HG03135 (cell line): ENCODE measurements around the gene OST4.
"Not testable (repeated sequence)": the region's sequence is repeated elsewhere in the genome, so short reads cannot be mapped to it uniquely, and the experiment has no call there.

Source experiments
- ATAC-seq: cut with Tn5 transposase; IDR thresholded peaks from one replicate; pipeline ENCODE4 v1.9.1; 2021; ENCODE audit warnings: mild to moderate bottlenecking, moderate library complexity; ENCODE audit not compliant: unreplicated experiment

The OST4 gene

DNA sequence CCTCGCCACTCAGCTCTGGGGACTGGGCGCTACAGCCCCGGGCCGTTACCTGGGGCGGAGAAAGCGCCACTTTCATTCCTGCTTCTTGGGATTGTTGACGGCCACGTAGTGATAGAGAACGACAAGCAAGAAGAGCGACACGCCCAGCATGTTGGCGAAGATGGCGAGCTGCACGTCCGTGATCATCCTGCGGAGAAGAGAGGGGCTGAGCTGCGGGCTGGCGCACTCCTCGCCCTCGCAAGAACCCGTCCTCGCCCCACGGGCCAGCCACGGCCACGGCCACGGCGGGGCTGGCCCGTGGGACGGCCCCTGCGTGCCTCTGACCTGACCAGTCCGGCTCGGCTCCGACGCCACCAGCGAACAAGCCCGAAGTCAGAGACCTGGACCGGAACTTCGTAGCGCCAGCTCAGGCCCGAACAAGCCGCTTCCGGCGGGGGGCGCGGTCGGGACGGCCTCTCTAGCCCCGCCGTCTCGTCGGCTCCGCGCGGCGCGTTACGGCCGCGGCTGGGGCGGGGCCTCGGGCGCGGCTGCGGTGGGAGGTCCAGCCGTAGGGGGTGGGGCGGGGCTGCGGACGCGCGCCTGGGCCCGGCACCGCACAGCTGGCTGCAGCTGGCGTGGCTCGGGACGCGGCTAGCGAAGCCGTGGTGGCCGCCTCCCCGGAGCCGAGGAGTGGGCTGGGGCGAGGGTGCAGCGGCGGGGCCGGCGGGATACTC is at the start of gene OST4:
OST4 (minus strand) TSS at position 378 of the 713 bp plus-strand sequence.
- ATAC-seq, result peak; percentile 83

DNA sequence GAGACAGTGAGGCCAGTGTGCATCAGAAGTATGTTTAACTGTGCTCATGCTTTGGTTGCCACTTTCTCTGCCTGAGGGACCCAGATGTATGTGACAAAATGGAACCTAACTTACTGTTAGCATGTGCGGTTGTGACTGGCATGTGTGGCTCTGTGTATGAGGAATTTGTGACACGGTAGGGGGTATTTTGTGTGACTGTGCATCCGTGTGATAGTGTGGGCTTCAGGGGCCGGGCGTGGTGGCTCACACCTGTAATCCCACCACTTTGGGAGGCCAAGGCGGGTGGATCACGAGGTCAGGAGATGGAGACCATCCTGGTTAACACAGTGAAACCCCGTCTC is 47.8 kb upstream of the OST4 start:
- not testable (repeated sequence) for ATAC-seq

DNA sequence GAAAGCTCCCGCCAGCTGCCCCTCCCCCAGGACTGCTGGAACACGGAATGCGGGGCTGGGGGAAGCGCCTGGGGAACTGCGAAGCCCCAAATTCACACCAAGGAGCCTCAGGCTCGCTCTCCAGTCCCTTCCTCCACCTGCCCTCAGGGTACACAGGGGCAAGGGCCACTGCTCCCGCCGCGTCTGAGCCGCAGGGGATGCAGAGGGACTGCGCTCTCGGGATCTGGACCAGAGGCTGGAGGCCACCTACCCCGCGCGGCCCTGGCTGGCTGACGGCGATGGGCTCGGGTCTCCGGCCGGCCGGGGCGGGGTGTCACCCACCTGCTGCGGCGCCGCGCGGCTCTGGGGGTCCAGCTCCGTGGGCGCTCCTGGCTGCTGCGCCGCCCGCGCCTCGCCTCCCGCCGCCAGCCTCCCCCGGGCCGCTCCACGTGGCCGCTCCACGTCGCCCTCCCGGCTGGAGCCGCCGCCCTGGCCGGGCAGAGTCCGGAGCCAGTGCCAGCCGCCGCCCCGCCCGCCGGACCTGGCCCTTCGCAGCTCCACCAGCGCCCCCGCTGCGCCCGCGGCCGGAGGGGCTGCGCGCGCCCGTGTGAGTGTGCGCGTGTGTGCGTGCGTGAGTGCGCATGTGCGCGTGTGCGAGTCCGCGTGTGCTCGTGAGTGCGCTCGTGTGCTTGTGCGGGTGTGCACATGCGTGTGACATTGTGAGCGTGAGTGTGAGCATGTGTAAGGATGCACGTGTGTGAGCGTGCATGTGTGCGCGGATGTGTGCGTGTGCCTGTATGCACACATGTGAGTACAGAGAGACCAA is 47.3 kb upstream of the OST4 start, which contains the start of gene CGREF1:
CGREF1 (minus strand) TSS at position 604 of the 805 bp plus-strand sequence. CDS start 14,762 bp downstream, outside the sequence.
- no peak for ATAC-seq

DNA sequence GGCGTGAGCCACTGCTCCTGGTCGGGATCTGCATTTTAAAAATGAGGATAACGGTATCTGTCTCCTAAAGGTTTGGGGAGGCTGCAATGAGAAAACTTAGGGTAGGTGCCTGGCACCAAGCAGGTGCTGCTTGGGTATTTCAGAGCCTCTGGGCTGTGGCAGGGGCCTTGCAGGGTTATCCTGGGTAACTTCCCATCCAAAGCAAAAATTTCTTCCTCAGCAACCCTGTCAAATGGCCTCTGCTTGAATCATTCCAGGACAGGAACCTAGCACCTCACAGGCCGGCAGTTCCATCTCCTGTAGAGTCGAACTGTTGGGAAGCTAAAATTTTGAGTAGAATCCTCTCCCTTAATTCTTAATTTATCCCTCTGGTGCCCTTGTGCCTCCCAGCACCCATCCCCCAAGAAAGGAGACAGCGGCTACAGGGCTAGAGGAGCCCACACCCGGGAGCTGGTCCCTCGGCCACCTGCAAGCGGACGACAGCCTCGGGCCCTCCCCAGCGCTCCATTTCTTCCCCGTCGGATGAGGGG is 46.6 kb upstream of the OST4 start:
- no peak for ATAC-seq

DNA sequence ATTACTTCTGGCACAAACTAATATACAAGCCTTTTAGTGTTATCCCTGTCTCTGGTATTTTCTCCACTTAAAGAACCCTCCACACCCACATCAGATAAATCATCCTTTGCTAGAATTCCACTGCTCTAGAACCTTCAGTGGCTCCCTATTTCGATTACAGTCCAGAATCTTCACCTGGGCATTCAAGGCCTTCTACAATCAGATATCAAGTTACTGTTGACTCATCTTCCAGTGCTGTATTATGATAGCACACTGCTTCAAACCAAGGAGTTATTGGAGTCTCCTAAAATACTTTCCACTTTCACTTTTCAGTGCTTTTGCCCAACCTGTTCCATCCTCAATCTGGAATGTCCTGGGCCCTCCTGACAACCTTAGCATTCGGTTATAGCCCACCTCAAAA is 44.1 kb upstream of the OST4 start:
- no peak for ATAC-seq

DNA sequence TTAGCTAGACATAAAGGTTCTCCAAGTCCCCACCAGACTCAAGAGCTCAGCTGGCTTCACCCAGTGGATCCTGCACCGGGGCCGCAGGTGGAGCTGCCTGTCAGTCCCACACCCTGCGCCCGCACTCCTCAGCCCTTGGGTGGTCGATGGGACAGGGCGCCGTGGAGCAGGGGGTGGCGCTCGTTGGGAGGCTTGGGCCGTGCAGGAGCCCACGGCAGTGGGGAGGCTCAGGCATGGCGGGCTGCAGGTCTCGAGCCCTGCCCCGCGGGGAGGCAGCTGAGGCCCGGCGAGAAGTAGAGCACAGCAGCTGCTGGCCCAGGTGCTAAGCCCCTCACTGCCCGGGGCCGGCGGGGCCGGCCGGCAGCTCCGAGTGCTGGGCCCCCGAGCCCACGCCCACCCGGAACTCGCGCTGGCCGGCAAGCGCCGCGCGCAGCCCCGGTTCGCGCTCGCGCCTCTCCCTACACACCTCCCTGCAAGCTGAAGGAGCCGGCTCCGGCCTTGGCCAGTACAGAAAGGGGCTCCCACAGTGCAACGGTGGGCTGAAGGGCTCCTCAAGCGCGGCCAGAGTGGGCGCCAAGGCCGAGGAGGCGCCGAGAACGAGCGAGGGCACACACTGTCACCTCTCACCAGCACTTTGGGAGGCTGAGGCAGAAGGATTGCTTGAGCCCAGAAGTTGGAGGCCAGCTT is 40.1 kb upstream of the OST4 start:
- ATAC-seq, result not testable (repeated sequence)

DNA sequence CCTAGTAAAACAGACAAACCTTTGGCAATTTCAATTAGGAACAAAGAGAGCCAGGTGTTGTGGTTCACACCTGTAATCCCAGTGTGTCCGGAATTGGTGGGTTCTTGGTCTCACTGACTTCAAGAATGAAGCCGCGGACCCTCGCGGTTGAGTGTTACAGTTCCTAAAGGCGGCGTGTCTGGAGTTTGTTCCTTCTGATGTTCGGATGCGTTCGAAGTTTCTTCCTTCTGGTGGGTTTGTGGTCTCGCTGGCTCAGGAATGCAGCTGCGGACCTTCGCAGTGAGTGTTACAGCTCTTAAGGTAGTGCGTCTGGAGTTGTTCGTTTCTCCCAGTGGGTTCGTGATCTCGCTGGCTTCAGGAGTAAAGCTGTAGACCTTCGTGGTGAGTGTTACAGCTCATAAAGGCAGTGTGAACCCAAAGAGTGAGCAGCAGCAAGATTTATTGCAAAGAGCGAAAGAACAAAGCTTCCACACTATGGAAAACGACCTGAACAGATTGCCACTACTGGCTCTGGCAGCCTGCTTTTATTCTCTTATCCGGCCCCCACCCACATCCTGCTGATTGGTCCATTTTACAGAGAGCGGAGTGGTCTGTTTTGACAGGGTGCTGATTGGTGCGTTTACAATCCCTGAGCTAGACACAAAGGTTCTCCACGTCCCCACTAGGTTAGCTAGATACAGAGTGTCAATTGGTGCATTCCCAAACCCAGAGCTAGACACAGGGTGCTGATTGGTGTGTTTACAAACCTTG is 39.3 kb upstream of the OST4 start:
- ATAC-seq, result not testable (repeated sequence)

DNA sequence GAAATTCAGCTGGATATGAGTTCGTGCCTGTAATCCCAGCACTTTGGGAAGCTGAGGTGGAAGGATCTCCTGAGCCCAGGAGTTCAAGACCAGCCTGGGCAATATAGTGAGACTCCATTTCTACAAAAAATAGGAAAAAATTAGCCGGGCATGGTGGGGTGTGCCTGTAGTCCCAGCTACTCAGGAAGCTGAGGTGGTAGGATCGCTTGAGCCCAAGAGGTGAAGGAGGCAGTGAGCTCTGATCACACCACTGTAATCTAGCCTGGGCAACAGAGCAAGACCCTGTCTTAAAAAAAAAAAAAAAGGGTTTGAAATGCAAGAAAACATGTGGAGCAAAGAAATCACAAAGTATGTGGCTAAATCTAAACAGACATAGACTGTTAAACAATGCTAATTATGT is 37.6 kb upstream of the OST4 start:
- no peak for ATAC-seq

DNA sequence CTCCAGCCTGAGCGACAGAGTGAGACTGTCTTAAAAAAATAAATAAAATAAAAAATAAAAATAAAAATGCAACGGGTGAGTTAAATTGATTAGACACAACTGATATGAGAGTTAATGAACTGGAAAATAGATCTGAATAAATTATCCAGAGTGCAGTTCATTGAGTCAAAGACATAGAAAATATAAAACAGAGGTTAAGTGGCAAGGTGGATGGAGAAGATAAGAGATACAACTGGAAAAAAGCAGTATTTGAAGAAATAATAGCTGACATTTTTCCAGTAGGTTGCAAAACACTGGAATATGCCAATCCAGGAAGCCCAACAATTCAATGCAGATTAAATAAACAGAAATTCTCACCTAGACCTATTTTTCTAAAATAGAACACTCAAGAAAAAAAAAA is 36.8 kb upstream of the OST4 start:
- no peak for ATAC-seq

DNA sequence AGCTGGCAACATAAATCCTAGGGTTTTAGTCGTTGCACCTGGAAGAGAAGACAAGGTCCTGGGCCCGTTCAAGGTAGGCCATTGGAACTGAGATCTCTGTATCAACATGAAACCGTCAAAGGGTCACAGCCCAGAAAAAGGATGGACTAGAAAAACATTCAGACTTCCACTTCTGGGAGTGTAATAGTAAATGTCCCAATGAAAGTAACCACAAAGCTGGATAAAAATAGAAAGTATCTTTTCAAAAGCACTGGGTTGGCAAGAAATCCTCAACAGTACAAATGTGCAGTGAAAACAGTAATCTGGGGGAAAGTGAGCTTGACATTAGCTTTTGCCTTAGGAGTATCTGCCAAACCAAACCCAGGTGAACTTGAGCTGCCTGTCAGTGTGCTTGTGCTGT is 34.5 kb upstream of the OST4 start:
- no peak for ATAC-seq

DNA sequence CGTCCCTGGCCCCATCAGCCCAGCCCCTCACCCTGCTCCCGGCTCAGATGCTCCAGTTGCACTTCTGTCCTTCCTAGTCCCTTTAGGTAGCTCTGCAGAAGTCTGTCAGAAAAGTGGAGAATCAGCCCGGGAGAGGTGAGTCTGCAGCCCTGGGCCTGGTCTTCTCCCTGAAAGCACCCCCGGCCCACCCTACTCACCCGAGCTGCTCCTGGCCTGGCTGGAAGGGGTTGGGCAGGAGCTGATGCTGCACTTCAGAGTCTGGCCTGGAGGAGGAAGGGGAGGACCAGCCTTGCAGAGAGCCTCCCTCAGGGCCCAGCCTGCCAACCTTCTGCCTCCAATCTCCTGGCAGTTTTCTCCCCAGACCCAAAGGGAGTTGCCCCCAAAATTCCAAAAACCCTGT is 30.9 kb upstream of the OST4 start:
- no peak for ATAC-seq

DNA sequence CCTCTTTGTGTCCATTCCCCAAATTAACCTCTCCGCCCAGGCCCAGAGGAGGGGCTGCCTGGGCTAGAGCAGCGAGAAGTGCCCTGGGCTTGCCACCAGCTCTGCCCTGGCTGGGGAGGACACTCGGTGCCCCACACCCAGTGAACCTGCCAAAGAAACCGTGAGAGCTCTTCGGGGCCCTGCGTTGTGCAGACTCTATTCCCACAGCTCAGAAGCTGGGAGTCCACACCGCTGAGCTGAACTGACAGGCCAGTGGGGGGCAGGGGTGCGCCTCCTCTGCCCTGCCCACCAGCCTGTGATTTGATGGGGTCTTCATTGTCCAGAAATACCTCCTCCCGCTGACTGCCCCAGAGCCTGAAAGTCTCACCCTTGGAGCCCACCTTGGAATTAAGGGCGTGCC is 28.6 kb upstream of the OST4 start:
- ATAC-seq, result no peak

DNA sequence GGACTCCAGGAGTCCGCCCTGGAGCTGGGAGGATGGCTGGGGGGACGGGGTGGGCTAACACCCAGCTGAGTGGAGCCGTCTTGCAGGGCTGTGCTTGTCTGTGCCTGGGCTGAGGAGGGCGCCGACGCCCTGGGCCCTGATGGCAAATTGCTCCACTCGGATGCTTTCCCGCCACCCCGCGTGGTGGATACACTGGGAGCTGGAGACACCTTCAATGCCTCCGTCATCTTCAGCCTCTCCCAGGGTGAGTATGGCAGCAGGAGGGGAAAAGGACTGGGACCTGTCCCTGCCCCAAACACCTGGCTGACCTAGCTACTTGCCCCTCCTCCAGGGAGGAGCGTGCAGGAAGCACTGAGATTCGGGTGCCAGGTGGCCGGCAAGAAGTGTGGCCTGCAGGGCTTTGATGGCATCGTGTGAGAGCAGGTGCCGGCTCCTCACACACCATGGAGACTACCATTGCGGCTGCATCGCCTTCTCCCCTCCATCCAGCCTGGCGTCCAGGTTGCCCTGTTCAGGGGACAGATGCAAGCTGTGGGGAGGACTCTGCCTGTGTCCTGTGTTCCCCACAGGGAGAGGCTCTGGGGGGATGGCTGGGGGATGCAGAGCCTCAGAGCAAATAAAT is 28.0 kb upstream of the OST4 start:
- no peak for ATAC-seq

DNA sequence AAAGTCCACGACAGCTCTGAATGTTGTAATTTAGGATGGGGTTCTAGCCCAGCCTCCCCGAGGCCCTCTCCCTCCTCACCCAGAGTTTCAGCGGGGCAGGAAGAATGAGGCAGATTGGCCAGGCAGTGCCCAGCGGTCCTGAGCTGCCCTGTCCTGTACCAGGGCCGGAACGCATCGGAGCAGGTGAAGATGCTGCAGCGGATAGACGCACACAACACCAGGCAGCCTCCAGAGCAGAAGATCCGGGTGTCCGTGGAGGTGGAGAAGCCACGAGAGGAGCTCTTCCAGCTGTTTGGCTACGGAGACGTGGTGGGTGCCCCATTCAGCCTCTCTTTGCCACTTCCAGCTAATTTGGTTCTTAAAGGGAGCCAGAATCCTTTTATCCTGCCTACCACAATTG is 25.9 kb upstream of the OST4 start:
- ATAC-seq, result no peak

DNA sequence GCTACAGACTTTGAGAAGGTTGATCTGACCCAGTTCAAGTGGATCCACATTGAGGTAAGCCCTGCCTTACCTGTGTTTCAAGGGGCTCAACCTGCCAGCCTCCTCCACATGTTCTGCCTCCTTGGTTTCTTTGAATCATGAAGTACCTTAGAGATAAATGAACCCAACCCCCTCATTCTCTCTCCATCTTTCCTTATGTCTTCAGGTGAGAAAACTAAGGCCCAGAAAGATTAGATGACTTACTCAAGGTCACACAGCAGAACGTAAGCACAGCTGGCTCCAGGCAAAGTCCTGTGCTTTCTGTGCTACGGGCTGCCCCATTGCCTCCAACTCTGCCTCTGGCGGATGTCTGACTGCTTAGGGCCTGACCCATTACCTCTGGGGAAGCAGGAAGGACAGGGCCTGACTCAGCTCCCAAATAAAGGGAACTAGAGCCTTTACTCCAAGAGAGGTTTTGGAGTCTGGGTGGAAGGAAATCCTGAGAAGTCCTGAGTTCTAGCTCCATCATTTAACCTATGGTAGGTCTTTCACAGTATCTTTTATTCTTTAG is 25.4 kb upstream of the OST4 start:
- no peak for ATAC-seq

DNA sequence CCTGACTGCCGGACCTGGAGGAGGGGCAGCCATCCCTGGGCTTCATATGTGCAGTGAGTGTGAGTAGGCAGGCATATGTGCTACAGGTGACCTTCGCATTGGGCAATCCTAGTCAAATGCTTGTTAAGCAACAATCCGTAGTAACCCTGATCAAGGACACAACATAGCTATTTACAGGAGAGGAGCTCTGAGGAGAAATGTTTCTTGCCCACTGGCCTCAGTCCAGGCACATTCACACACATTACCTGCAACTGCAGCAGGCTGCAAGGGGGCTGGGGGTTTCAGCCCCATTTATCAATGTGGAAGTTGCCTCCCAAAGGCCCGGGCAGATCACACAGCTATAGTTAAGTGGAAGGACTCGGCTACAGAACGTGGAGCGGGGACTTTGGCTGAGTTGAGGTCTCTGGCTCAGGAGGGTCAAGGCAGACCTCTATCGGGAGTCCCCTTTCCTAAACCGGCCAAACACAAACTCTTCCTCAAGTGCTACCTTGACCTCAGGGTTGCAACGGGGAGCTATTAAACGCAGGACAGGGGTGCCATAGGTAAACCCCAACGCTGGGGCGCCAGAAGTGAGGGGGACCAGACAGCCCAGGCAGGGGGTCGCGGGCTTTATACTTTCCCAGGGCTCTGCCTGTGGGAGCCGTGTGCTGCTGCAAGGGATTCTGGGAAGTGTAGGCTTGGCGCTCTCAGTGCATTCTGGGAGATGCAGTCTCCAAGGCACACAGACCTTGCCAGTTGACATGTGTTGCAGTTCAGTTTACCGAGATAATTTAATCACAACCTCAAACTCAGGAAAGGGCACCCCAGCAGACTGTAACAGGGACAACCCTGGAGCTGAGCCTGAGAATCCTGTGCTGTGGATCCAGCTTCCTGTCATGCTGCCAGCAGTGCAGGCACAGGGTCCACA is 24.5 kb upstream of the OST4 start:
- ATAC-seq, result no peak

DNA sequence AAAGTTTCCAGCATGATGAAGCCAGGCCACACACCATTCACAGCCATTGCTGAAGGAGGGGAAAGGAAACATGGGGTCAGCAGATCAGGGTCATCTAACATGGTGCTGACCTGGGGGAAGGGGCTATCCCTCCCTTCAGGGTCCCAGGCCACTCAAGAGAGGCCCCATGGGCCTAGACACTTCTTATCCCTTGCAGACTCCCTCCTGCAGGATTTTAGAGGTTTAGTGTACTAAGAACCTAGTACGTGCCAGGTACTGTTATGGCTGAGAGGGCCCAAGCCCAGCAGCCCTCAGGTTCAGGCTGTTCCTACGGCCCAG is 23.9 kb upstream of the OST4 start:
- no peak for ATAC-seq

DNA sequence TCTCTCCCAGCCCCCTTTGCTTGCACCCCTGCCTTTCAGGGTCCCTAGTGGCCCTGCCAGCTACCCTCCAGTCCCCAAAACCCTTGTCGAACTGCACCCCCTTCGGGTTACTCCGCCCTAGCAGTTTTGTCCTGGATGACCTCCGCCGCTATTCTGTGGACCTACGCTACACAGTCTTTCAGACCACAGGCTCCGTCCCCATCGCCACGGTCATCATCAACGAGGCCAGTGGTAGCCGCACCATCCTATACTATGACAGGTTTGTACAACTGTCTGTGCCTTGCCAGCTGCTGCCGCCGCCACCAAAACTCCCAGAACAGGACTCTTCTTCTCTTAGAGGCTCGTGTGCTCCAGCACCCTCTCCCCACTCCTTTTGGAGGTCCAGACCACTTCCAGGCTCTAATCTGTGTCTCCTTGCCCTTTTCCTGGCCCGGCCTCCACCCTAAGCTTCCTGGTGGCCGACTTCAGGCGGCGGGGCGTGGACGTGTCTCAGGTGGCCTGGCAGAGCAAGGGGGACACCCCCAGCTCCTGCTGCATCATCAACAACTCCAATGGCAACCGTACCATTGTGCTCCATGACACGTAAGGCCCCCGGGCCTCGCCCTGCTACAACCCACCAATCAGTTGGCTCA is 23.0 kb upstream of the OST4 start:
- no peak for ATAC-seq
